Large intestine (tissue), 3 donors: ENCODE data around the gene GNG8. TPM values are rescaled to one million over a fixed set of nuclear protein-coding genes. Genes with fewer than 3 reads are reported as not detected.

Experiments
- DNase-seq, 2 donors: peaks; one replicate each; pipeline versions ENCODE4 v3.0.0 to v3.0.0-alpha.2; 2013
- H3K27ac ChIP-seq: one replicate; pipeline ENCODE4 v1.5.1; 2013; ENCODE audit warnings: low read length
- H3K27me3 ChIP-seq: 2 replicates; pipeline ENCODE4 v1.6.1; 2013; ENCODE audit warnings: low read length; ENCODE audit not compliant: control insufficient read depth, insufficient read depth
- H3K36me3 ChIP-seq: 2 replicates; pipeline ENCODE4 v1.6.1; 2013; ENCODE audit warnings: low read length; ENCODE audit not compliant: control insufficient read depth, insufficient read depth
- H3K4me1 ChIP-seq: one replicate; pipeline ENCODE4 v1.6.1; 2013; ENCODE audit warnings: low read length; ENCODE audit not compliant: control insufficient read depth, insufficient read depth
- H3K4me3 ChIP-seq: one replicate; pipeline ENCODE4 v1.5.1; 2013; ENCODE audit warnings: low read length
- H3K9me3 ChIP-seq: one replicate; pipeline ENCODE4 v1.6.1; 2013; ENCODE audit warnings: mild to moderate bottlenecking, low read depth, low read length, moderate library complexity; ENCODE audit not compliant: control insufficient read depth
- WGBS: methylation state at CpG from one replicate; pipeline ENCODE4 v1.1.5; 2013; ENCODE audit warnings: low lambda C conversion rate; ENCODE audit not compliant: insufficient coverage; 5-methylcytosine and 5-hydroxymethylcytosine counted together
- polyA plus RNA-seq: library from polyadenylated mRNA; unstranded; fragments of 120-200 nt; gene quantifications from one replicate; pipeline ENCODE4 v1.2.1, GENCODE V29; 2013

Gene GNG8
- polyA plus RNA-seq, 1 donor: 4.6 TPM

GRCh38 chr19:46661020-46661731 lies 25.2 kb upstream of the GNG8 start, which contains the start of gene DACT3:
TSS of gene DACT3 (minus strand) at chr19:46661182. CDS start at chr19:46661064, 118 bp downstream.
- peak within 1 kb of the TSS; percentile 57 for H3K4me3 ChIP-seq
- no peaks in the 10 kb centered on the region for H3K36me3 ChIP-seq
- H3K27ac ChIP-seq: peak within 1 kb of the TSS; percentile 79
- peak; percentile 100 for DNase-seq
- peaks cover 32% of the 10 kb centered on the region for H3K27me3 ChIP-seq
- peaks cover 14% of the 10 kb centered on the region for H3K4me1 ChIP-seq
- peaks cover 4% of the 10 kb centered on the region for H3K9me3 ChIP-seq
- WGBS: no CpG with 5 or more reads among the region's 61 CpGs

GRCh38 chr19:46660551-46661019 lies 24.6 kb upstream of the GNG8 start:
- Histone ChIP-seq H3K27ac (peak overlapping the region; percentile 79), H3K9me3 (peaks cover 4% of the 10 kb centered on the region), H3K27me3 (peaks cover 32% of the 10 kb centered on the region), H3K4me3 (peak overlapping the region; percentile 57), H3K4me1 (peaks cover 14% of the 10 kb centered on the region), H3K36me3 (no peaks in the 10 kb centered on the region)
- no peak for DNase-seq
- no CpG with 5 or more reads among the region's 40 CpGs for WGBS

- Histone ChIP-seq H3K27ac (peak overlapping the region; percentile 79), H3K4me1 (peaks cover 14% of the 10 kb centered on the region), H3K4me3 (peak overlapping the region; percentile 57), H3K36me3 (no peaks in the 10 kb centered on the region), H3K9me3 (peaks cover 4% of the 10 kb centered on the region), H3K27me3 (peaks cover 33% of the 10 kb centered on the region)
- WGBS: no CpG with 5 or more reads among the region's 14 CpGs
- peak in 1 of 2 donors; percentile 41 for DNase-seq
Observed at GRCh38 chr19:46660008-46660517, 24.1 kb upstream of the GNG8 start.

GRCh38 chr19:46659151-46660007 lies 23.4 kb upstream of the GNG8 start:
- no peaks in the 10 kb centered on the region for H3K36me3 ChIP-seq

GRCh38 chr19:46656541-46656940 lies 20.5 kb upstream of the GNG8 start:
- peaks cover 4% of the 10 kb centered on the region for H3K9me3 ChIP-seq
- WGBS: 100% methylated on average over 1 of the region's 5 CpGs
- H3K36me3 ChIP-seq: peaks cover 4% of the 10 kb centered on the region
- peaks cover 56% of the 10 kb centered on the region for H3K27me3 ChIP-seq
- DNase-seq: no peak
- no peak overlapping the region for H3K4me3 ChIP-seq
- no peak overlapping the region for H3K27ac ChIP-seq
- peaks cover 10% of the 10 kb centered on the region for H3K4me1 ChIP-seq

More at GRCh38 chr19:46659151-46660007, 23.4 kb upstream of the GNG8 start:
- Histone ChIP-seq H3K27me3 (peaks cover 40% of the 10 kb centered on the region), H3K4me3 (peak overlapping the region; percentile 57), H3K27ac (peak overlapping the region; percentile 79), H3K9me3 (peaks cover 4% of the 10 kb centered on the region), H3K4me1 (peaks cover 14% of the 10 kb centered on the region)
- DNase-seq: peak in 1 of 2 donors; percentile 46
- no CpG with 5 or more reads among the region's 28 CpGs for WGBS

GRCh38 chr19:46654621-46655152 lies 18.7 kb upstream of the GNG8 start:
- H3K4me1 ChIP-seq: no peaks in the 10 kb centered on the region
- peaks cover 4% of the 10 kb centered on the region for H3K36me3 ChIP-seq
- no peak overlapping the region for H3K4me3 ChIP-seq
- no peaks in the 10 kb centered on the region for H3K9me3 ChIP-seq
- peak overlapping the region; percentile 63 for H3K27ac ChIP-seq
- WGBS: 0% methylated on average over 1 of the region's 16 CpGs
- peaks cover 59% of the 10 kb centered on the region for H3K27me3 ChIP-seq
- DNase-seq: peak in 1 of 2 donors; percentile 48

- WGBS: no CpG with 5 or more reads among the region's 7 CpGs
- Histone ChIP-seq H3K27ac (no peak overlapping the region), H3K36me3 (peaks cover 4% of the 10 kb centered on the region), H3K4me3 (no peak overlapping the region), H3K27me3 (peaks cover 56% of the 10 kb centered on the region), H3K4me1 (no peaks in the 10 kb centered on the region), H3K9me3 (peaks cover 5% of the 10 kb centered on the region)
- DNase-seq: no peak
Observed at GRCh38 chr19:46650445-46650844, 14.4 kb upstream of the GNG8 start.

- no CpG with 5 or more reads among the region's 144 CpGs for WGBS
- no peak for DNase-seq
- no peak overlapping the region for H3K27ac ChIP-seq
- H3K4me1 ChIP-seq: peaks cover 1% of the 10 kb centered on the region
- peaks cover 4% of the 10 kb centered on the region for H3K36me3 ChIP-seq
- H3K4me3 ChIP-seq: no peak overlapping the region
- peaks cover 5% of the 10 kb centered on the region for H3K9me3 ChIP-seq
- H3K27me3 ChIP-seq: peaks cover 48% of the 10 kb centered on the region
Observed at GRCh38 chr19:46648961-46649960, 13.3 kb upstream of the GNG8 start.

GRCh38 chr19:46648060-46648960 lies 12.3 kb upstream of the GNG8 start:
- Histone ChIP-seq H3K27ac (no peak overlapping the region), H3K27me3 (peaks cover 46% of the 10 kb centered on the region), H3K4me1 (peaks cover 3% of the 10 kb centered on the region), H3K36me3 (peaks cover 4% of the 10 kb centered on the region), H3K4me3 (no peak overlapping the region), H3K9me3 (peaks cover 5% of the 10 kb centered on the region)
- WGBS: no CpG with 5 or more reads among the region's 63 CpGs
- DNase-seq: no peak
